NCI-H510A (cell line): ENCODE results near the gene ZNF598.
"Not testable (repeated sequence)": the region's sequence is repeated elsewhere in the genome, so short reads cannot be mapped to it uniquely, and the experiment has no call there.

Experiments
- DNase-seq: peaks from one replicate; lab custom pipeline; 2025; lab: John Stamatoyannopoulos, UW

The ZNF598 gene

GRCh38 chr16:1958143-1958491 lies 51.5 kb downstream of the ZNF598 start:
- DNase-seq: not testable (repeated sequence)

GRCh38 chr16:1957434-1958142 lies 52.0 kb downstream of the ZNF598 start:
- DNase-seq: not testable (repeated sequence)

GRCh38 chr16:1953734-1954133 lies 55.9 kb downstream of the ZNF598 start:
- DNase-seq: no peak

GRCh38 chr16:1950559-1950958 lies 59.1 kb downstream of the ZNF598 start:
- no peak for DNase-seq

DNA sequence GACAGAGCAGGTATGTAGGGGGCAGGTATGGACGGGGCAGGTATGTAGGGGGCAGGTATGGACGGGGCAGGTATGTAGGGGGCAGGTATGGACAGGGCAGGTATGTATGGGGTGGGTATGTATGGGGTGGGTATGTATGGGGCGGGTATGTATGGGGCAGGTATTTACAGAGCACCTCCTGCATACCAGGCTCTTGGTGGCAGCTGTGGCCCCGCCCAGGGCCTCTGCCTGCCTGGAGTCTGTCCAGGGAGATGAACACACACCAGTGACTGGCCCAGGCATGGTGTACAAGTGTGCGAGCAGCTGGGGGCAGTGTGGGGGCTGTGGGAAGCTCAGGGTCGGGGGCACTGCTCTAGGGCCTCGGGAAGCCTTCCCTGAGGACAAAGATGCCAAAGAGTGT lies 59.6 kb downstream of the ZNF598 start:
- no peak for DNase-seq

- DNase-seq: no peak
Measured at GRCh38 chr16:1949507-1949906, 60.1 kb downstream of the ZNF598 start.
